Panc1 (cell line): ENCODE data around the gene SRP72. TPM values are rescaled to one million over a fixed set of nuclear protein-coding genes. Genes with fewer than 3 reads are reported as not detected.

ENCODE experiments used
- ATAC-seq: fragments of 200-7000 bp; cut with Tn5 transposase; 2 replicates; pipeline ENCODE4 v1.9.1; 2020; ENCODE audit warnings: mild to moderate bottlenecking, moderate library complexity
- BruUV-seq: library from RNA; stranded (reverse); fragments of 400-500 nt; replicated peaks from 2 replicates; lab custom pipeline; 2021; lab: Mats Ljungman, UMichigan
- CTCF ChIA-PET: fragments of 300-600 bp; sonication (Branson Sonifier 250); formaldehyde crosslinking; loops from one replicate; lab custom pipeline; 2022; ENCODE audit warnings: antibody characterized with exemption; lab: Charles Lee
- POLR2A ChIA-PET: fragments of 300-600 bp; sonication (Branson Sonifier 250); formaldehyde crosslinking; loops from one replicate; lab custom pipeline; 2022; ENCODE audit warnings: antibody characterized with exemption; lab: Charles Lee
- DNase-seq: peaks from one replicate; pipeline ENCODE4 v3.0.0-alpha.2; 2010; ENCODE audit warnings: low read depth, low spot score
- H3K27ac ChIP-seq: 2 replicates; pipeline ENCODE4 v1.5.1; 2011; ENCODE audit warnings: mild to moderate bottlenecking, low read length, inconsistent platforms
- H3K27me3 ChIP-seq: fragments of 200-500 bp; sonication (Bioruptor generic); 2 replicates; pipeline ENCODE4 v1.6.0; 2014; ENCODE audit warnings: low read length, inconsistent platforms; ENCODE audit not compliant: control insufficient read depth, insufficient read depth
- H3K36me3 ChIP-seq: fragments of 200-500 bp; sonication (Bioruptor generic); 2 replicates; pipeline ENCODE4 v1.5.1; 2014; ENCODE audit warnings: inconsistent platforms, mild to moderate bottlenecking, low read length, moderate library complexity; ENCODE audit not compliant: control insufficient read depth, insufficient read depth
- H3K4me1 ChIP-seq: 2 replicates; pipeline ENCODE4 v1.5.1; 2011; ENCODE audit warnings: inconsistent platforms, mild to moderate bottlenecking, low read length, moderate library complexity; ENCODE audit not compliant: control insufficient read depth, insufficient read depth
- H3K4me3 ChIP-seq, 2 experiments: 2 replicates each; pipeline ENCODE4 v1.5.1; 2011 to 2012; ENCODE audit warnings: low read depth in 2 of 2, low read length in 2 of 2, mild to moderate bottlenecking in 2 of 2, inconsistent platforms in 1 of 2, moderate library complexity in 1 of 2
- H3K9me3 ChIP-seq: fragments of 200-500 bp; sonication (Bioruptor generic); 2 replicates; pipeline ENCODE4 v1.5.1; 2014; ENCODE audit warnings: low read depth, mild to moderate bottlenecking, inconsistent platforms, low read length, moderate library complexity; ENCODE audit not compliant: control insufficient read depth, insufficient read depth
- POLR2AphosphoS5 ChIP-seq: IDR thresholded peaks from 2 replicates; pipeline ENCODE4 v1.6.1; 2012; ENCODE audit warnings: mild to moderate bottlenecking, low read depth, low read length, moderate library complexity
- SIN3A ChIP-seq: IDR thresholded peaks from 2 replicates; pipeline ENCODE4 v1.6.1; 2012; ENCODE audit warnings: low read depth, mild to moderate bottlenecking, low read length, moderate library complexity, borderline replicate concordance; ENCODE audit not compliant: insufficient read depth
- TCF7L2 ChIP-seq: IDR thresholded peaks from 2 replicates; pipeline ENCODE4 v1.6.1; 2011; ENCODE audit warnings: mild to moderate bottlenecking, low read depth, low read length, inconsistent platforms
- in situ Hi-C: cut with HindIII; loops from 2 replicates; pipeline ENCODE4 v1.10.0; 2016; ENCODE audit warnings: low sequenced_read_pairs, low pct_unique_long_range_greater_than_20kb
- intact Hi-C: fragments of 100-400 bp; cut with micrococcal nuclease; formaldehyde crosslinking; loops from one replicate; pipeline ENCODE4 v1.10.0; 2022; ENCODE audit not compliant: unreplicated experiment
- total RNA-seq: library from RNA; stranded (reverse); gene quantifications from one replicate; pipeline ENCODE4 v1.2.1, GENCODE V29; 2021; ENCODE audit not compliant: unreplicated experiment
- TF ChIP-seq, protein P1 (sequence below): fragments of 450-650 bp; IDR thresholded peaks from 2 replicates; pipeline ENCODE4 v1.5.1; 2017; ENCODE audit warnings: mild to moderate bottlenecking
- TF ChIP-seq, protein P2 (sequence below), 2 experiments: IDR thresholded peaks; 2 replicates each; pipeline ENCODE4 v1.6.1; 2011 to 2012; ENCODE audit warnings: low read depth in 2 of 2, control low read depth in 1 of 2, low read length in 1 of 2, mild to moderate bottlenecking in 1 of 2, moderate library complexity in 1 of 2; ENCODE audit not compliant: insufficient read depth in 1 of 2

SRP72 gene
- total RNA-seq, 1 experiment from 2014 or later: 82.4 TPM

DNA sequence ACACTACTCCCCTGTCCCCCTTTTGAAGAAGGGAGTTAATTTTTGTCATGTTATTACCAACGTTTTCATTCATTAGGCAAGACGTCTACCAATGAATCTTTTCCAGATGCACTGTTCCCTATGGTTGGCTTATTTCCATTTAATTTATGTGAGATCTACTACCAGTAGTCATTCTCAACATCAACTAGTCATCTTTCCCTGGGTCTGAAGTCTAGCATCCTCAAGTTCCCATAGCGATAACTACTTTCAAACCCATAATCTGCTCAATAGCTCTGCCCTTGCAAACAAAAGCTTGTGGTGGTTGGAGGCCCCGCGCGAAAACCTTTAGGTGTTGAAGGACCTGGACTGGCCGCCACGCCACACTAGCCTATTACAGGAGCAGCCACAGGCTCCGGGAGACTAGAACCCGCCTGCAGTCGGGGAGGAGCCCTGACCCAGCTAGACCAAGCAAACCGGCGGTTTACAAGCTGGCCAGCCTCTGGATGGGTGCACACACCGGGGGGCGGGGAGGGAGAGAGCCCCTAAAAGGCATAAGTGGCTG, 32.7 kb upstream of the SRP72 start:
- H3K4me1 ChIP-seq: no peaks in the 10 kb centered on the region; the same call in 1 of the 2 replicates
- BruUV-seq: no TSS peak
- peak; percentile 67 for ATAC-seq
- no peak for DNase-seq
- H3K4me3 ChIP-seq: peak overlapping the region; percentile 84 to 88
- ChIA-PET POLR2A (interaction anchor here (0.7 kb wide), 1 partner anchor 25 kb away, joined by 3 read pairs; no protein-coding TSS in a partner anchor), CTCF (interaction anchor here (0.8 kb wide), 1 partner anchor 11 kb away, joined by 3 read pairs; no protein-coding TSS in a partner anchor)
- TF ChIP-seq SIN3A: no peak
- TF ChIP-seq, protein P1, sequence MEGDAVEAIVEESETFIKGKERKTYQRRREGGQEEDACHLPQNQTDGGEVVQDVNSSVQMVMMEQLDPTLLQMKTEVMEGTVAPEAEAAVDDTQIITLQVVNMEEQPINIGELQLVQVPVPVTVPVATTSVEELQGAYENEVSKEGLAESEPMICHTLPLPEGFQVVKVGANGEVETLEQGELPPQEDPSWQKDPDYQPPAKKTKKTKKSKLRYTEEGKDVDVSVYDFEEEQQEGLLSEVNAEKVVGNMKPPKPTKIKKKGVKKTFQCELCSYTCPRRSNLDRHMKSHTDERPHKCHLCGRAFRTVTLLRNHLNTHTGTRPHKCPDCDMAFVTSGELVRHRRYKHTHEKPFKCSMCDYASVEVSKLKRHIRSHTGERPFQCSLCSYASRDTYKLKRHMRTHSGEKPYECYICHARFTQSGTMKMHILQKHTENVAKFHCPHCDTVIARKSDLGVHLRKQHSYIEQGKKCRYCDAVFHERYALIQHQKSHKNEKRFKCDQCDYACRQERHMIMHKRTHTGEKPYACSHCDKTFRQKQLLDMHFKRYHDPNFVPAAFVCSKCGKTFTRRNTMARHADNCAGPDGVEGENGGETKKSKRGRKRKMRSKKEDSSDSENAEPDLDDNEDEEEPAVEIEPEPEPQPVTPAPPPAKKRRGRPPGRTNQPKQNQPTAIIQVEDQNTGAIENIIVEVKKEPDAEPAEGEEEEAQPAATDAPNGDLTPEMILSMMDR: no peak
- TF ChIP-seq POLR2AphosphoS5: no peak
- TF ChIP-seq, protein P2, sequence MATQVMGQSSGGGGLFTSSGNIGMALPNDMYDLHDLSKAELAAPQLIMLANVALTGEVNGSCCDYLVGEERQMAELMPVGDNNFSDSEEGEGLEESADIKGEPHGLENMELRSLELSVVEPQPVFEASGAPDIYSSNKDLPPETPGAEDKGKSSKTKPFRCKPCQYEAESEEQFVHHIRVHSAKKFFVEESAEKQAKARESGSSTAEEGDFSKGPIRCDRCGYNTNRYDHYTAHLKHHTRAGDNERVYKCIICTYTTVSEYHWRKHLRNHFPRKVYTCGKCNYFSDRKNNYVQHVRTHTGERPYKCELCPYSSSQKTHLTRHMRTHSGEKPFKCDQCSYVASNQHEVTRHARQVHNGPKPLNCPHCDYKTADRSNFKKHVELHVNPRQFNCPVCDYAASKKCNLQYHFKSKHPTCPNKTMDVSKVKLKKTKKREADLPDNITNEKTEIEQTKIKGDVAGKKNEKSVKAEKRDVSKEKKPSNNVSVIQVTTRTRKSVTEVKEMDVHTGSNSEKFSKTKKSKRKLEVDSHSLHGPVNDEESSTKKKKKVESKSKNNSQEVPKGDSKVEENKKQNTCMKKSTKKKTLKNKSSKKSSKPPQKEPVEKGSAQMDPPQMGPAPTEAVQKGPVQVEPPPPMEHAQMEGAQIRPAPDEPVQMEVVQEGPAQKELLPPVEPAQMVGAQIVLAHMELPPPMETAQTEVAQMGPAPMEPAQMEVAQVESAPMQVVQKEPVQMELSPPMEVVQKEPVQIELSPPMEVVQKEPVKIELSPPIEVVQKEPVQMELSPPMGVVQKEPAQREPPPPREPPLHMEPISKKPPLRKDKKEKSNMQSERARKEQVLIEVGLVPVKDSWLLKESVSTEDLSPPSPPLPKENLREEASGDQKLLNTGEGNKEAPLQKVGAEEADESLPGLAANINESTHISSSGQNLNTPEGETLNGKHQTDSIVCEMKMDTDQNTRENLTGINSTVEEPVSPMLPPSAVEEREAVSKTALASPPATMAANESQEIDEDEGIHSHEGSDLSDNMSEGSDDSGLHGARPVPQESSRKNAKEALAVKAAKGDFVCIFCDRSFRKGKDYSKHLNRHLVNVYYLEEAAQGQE (IDR thresholded peaks at IDR 0.05; ENCODE audit: insufficient read depth in 1 of 2, low read depth in 2 of 2, low read length in 1 of 2): no peak
- TF ChIP-seq TCF7L2: no peak
- H3K9me3 ChIP-seq: no peaks in the 10 kb centered on the region
- H3K27me3 ChIP-seq: no peaks in the 10 kb centered on the region
- in situ Hi-C loops (no loop called here), intact Hi-C loops (loop anchor here (10.0 kb wide), 1 partner anchor 480 kb away; no protein-coding TSS in a partner anchor)
- H3K36me3 ChIP-seq: peaks cover 4% of the 10 kb centered on the region; the same call in 1 of the 2 replicates
- peak overlapping the region; percentile 89 for H3K27ac ChIP-seq

DNA sequence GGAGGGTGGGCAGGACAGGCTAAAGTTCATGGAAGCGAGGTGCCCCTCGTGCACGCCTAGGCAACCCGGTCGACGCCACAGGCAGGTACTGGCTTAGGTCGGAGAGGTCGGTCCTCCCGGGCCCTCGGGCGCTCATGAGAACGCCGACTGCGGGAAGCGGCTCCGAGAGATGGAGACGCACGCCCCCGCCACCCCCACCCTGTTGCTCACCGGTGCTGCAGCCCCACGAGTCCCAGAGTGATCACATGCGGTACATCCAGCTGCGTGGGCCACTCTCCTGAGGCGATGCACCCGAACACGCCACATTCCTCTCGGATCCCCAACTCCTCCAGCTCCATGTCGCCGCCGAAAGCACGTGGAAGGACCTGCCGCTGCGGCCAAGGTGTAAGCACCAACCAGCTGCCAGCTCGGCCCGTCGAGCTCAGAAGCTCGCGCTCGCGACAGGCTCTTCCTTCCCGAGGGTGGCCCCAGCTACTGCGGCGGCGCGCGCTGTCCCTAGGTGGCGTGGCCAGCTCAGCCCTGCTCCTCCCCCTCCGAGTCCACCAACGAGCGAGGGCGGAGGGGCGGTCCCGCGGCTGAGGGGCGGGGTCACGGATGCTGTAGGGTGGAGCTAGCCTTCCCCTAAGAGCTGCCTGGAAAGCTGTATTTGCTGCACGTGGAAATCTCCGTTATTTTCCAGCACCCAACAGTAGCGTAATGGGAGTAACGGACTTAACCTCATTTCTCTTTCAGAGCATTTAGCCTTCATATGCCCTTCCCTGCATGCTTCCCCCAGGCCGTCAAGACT, 32.1 kb upstream of the SRP72 start, which contains the start of gene PPAT:
PPAT (minus strand) TSS at position 476 of the 787 bp plus-strand sequence; CDS start at position 338, 138 bp downstream.
- intact Hi-C loops: loop anchor here (10.0 kb wide), 1 partner anchor 481 kb away; no protein-coding TSS in a partner anchor
- POLR2A ChIA-PET: interaction anchor here (0.6 to 0.9 kb wide), 2 partner anchors 31 to 320 kb away, joined by 4 to 9 read pairs; no protein-coding TSS in a partner anchor
- CTCF ChIA-PET: no interaction called here
- H3K9me3 ChIP-seq: no peaks in the 10 kb centered on the region
- H3K27ac ChIP-seq: peak within 1 kb of the TSS; percentile 89
- peaks cover 4% of the 10 kb centered on the region; the same call in 1 of the 2 replicates for H3K36me3 ChIP-seq
- peak within 1 kb of the TSS; percentile 84 to 88 for H3K4me3 ChIP-seq
- no TSS peak for BruUV-seq
- DNase-seq (peak; percentile 76), ATAC-seq (peak; percentile 90)
- TF ChIP-seq, protein P2 (IDR thresholded peaks at IDR 0.05; ENCODE audit: insufficient read depth in 1 of 2, low read depth in 2 of 2, low read length in 1 of 2): no peak
- TF ChIP-seq, protein P1: no peak
- TF ChIP-seq POLR2AphosphoS5: 0 out of 2 replicates have a peak, but pooled peaks have one; percentile 62
- TF ChIP-seq SIN3A: peak; percentile 80; the same call in 1 of the 2 replicates
- TF ChIP-seq TCF7L2: no peak
- no peaks in the 10 kb centered on the region; the same call in 1 of the 2 replicates for H3K4me1 ChIP-seq
- H3K27me3 ChIP-seq: no peaks in the 10 kb centered on the region
- in situ Hi-C loops: no loop called here
